Subcutaneous preadipocyte (primary cell): ENCODE data around the gene SPON2. TPM values are rescaled to one million over a fixed set of nuclear protein-coding genes. Genes with fewer than 3 reads are reported as not detected.

Experiments used
- small RNA-seq: library from RNA; depleted of rRNA; stranded (forward); fragments of <200 nt; gene quantifications from one replicate; pipeline ENCODE3, GENCODE V24; 2012
- total RNA-seq: library from RNA; depleted of rRNA; stranded (reverse); fragments of >200 nt; gene quantifications from 2 replicates; pipeline ENCODE4 v1.2.3, GENCODE V29; 2012

Gene SPON2
- 267 and 392 TPM in 2 replicates for total RNA-seq

GRCh38 chr4:1172228-1172851 is at the start of gene SPON2:
TSS of gene SPON2 (minus strand) at chr4:1172583.

Small RNA genes lying within 50 kb of the gene (small RNA-seq; reads per million reads assigned to genes)
- not detected for gene RF00554

Other genes starting within 250 kb of the SPON2 start
- gene GAK, start 240.3 kb downstream of the SPON2 start, total RNA-seq = 45.2 and 65.1 TPM in 2 replicates
- gene TMEM175, start 240.1 kb downstream of the SPON2 start, total RNA-seq = 10.0 and 16.9 TPM in 2 replicates
- 9.9 and 12.3 TPM in 2 replicates for gene DGKQ, start 199.0 kb downstream of the SPON2 start, total RNA-seq
- gene IDUA, start 185.5 kb downstream of the SPON2 start, total RNA-seq = 15.6 and 24.3 TPM in 2 replicates
- gene SLC26A1, start 179.2 kb downstream of the SPON2 start, total RNA-seq = under 0.01 TPM in 1 of 2 replicates, not detected in the other
- 9.9 and 12.5 TPM in 2 replicates for gene FGFRL1, start 161.0 kb downstream of the SPON2 start, total RNA-seq
- gene RNF212, start 59.0 kb downstream of the SPON2 start, total RNA-seq = 0.73 and 1.6 TPM in 2 replicates
- gene CTBP1, start 76.5 kb upstream of the SPON2 start, total RNA-seq = 212 and 303 TPM in 2 replicates
- gene MAEA, start 117.3 kb upstream of the SPON2 start, total RNA-seq = 54.7 and 57.0 TPM in 2 replicates
- gene UVSSA, start 174.6 kb upstream of the SPON2 start, total RNA-seq = 13.5 and 25.0 TPM in 2 replicates
- gene NKX1-1, start 233.9 kb upstream of the SPON2 start, total RNA-seq = not detected in 2 replicates